Measurements from ENCODE around the gene SLC44A5. TPM values are rescaled to one million over a fixed set of nuclear protein-coding genes. Genes with fewer than 3 reads are reported as not detected.

The SLC44A5 gene
- total RNA-seq (2022; extraction: Qiagen RNA extraction): 0.03 to 0.05 TPM (median 0.04 TPM) in 4 of 5 replicates, not detected in the other

GRCh38 chr1:75611014-75611413 lies at the start of gene SLC44A5:
SLC44A5 (minus strand) TSS chr1:75611114; CDS start chr1:75541447, 69,667 bp downstream.

Other genes with a start within 250 kb of the SLC44A5 start
- gene ACADM, start 113.6 kb upstream of the SLC44A5 start, total RNA-seq (2022; extraction: Qiagen RNA extraction): 25.8 to 43.6 TPM (median 27.2 TPM) in 5 replicates
- 57.4 to 73.8 TPM (median 59.1 TPM) in 5 replicates for gene RABGGTB, start 175.1 kb upstream of the SLC44A5 start, total RNA-seq (2022; extraction: Qiagen RNA extraction)
- gene MSH4, start 185.8 kb upstream of the SLC44A5 start, total RNA-seq (2022; extraction: Qiagen RNA extraction): 0.02 TPM in 2 of 5 replicates, not detected in the others